IgD-negative memory B cell (primary cell): ENCODE results near the gene OR8G5. TPM values are rescaled to one million over a fixed set of nuclear protein-coding genes. Genes with fewer than 3 reads are reported as not detected.
A peak's percentile ranks its signal among the peaks of the same experiment; 100 is the strongest.
"Not testable (repeated sequence)": the region's sequence is repeated elsewhere in the genome, so short reads cannot be mapped to it uniquely, and the experiment has no call there.

Experiments
- H3K27ac Mint-ChIP-seq, 3 donors: one replicate each; pipeline ENCODE4 v1.8.0; 2020 to 2022; ENCODE audit warnings: mild to moderate bottlenecking in 3 of 3, mixed read lengths in 3 of 3, moderate library complexity in 1 of 3
- H3K27me3 Mint-ChIP-seq: one replicate; pipeline ENCODE4 v1.8.0; 2021; ENCODE audit warnings: mixed read lengths
- H3K36me3 Mint-ChIP-seq: one replicate; pipeline ENCODE4 v1.8.0; 2020; ENCODE audit warnings: mild to moderate bottlenecking, mixed read lengths
- H3K4me1 Mint-ChIP-seq, 3 donors: one replicate each; pipeline ENCODE4 v1.8.0; 2020 to 2022; ENCODE audit warnings: mixed read lengths in 3 of 3, mild to moderate bottlenecking in 1 of 3
- H3K4me3 Mint-ChIP-seq, 4 donors: one replicate each; pipeline ENCODE4 v1.8.0; 2020 to 2022; ENCODE audit warnings: mild to moderate bottlenecking in 4 of 4, mixed read lengths in 4 of 4, moderate library complexity in 3 of 4
- H3K9me3 Mint-ChIP-seq, 3 donors: one replicate each; pipeline ENCODE4 v1.8.0; 2020 to 2021; ENCODE audit warnings: mixed read lengths in 3 of 3, mild to moderate bottlenecking in 1 of 3
- polyA plus RNA-seq: library from polyadenylated mRNA; unstranded; fragments of 300-500 nt; fragmentation: Illumina TruSeq; gene quantifications from one replicate; pipeline ENCODE4 v1.2.3, GENCODE V29; 2021

The OR8G5 gene, protein sequence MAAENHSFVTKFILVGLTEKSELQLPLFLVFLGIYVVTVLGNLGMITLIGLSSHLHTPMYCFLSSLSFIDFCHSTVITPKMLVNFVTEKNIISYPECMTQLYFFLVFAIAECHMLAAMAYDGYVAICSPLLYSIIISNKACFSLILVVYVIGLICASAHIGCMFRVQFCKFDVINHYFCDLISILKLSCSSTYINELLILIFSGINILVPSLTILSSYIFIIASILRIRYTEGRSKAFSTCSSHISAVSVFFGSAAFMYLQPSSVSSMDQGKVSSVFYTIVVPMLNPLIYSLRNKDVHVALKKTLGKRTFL
- polyA plus RNA-seq = not detected

DNA sequence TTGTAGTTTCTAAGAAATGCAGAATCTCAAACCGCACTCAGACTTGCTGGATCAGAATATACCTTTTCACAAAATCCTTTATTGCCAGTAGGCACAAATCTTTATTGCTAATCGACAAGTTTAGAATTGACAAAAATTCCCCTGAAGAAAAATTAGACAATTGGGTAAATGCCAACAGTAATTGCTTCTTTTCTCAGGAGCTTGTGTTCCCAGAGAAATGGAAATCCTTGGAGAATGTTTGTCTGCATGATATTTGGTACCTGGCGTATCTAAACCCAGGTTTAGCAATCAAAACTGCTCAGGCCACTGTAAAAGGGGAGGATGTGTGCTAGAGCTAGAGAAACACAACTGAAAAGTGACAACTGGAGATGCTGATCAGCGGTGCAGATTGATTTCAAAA, at the start of gene OR8G5:
TSS of gene OR8G5 (plus strand) at position 301 of the 400 bp plus-strand sequence. CDS start 8,556 bp downstream, outside the sequence.
- Mint-ChIP-seq H3K36me3 (no peaks in the 10 kb centered on the region), H3K27ac (no peak within 1 kb of the TSS), H3K4me3 (no peak within 1 kb of the TSS), H3K4me1 (no peaks in the 10 kb centered on the region), H3K27me3 (peaks cover 3% of the 10 kb centered on the region), H3K9me3 (no peaks in the 10 kb centered on the region)

DNA sequence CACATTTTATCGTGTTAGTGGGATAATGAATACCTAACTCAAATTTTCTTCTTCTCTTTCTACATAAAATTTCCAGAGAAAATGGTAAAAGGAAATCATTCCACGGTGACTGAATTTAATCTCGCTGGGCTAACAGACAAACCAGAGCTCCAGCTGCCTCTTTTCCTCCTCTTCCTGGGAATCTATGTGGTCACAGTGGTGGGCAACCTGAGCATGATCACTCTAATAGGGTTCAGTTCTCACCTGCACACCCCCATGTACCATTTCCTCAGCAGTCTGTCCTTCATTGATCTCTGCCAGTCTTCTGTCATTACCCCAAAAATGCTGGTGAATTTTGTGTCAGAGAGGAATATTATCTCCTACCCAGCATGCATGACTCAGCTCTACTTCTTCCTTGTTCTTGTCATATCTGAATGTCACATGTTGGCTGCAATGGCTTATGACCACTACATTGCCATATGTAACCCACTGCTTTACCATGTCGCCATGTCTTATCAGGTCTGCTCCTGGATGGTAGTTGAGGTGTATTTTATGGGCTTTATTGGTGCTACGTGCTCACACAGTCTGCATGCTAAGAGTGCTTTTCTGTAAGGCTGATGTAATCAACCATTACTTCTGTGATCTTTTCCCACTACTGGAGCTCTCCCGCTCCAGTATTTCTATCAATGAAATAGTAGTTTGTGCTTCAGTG, 48.9 kb upstream of the OR8G5 start:
- Mint-ChIP-seq H3K36me3 (peaks cover 2% of the 10 kb centered on the region), H3K27me3 (no peaks in the 10 kb centered on the region), H3K4me3 (no peak overlapping the region)

DNA sequence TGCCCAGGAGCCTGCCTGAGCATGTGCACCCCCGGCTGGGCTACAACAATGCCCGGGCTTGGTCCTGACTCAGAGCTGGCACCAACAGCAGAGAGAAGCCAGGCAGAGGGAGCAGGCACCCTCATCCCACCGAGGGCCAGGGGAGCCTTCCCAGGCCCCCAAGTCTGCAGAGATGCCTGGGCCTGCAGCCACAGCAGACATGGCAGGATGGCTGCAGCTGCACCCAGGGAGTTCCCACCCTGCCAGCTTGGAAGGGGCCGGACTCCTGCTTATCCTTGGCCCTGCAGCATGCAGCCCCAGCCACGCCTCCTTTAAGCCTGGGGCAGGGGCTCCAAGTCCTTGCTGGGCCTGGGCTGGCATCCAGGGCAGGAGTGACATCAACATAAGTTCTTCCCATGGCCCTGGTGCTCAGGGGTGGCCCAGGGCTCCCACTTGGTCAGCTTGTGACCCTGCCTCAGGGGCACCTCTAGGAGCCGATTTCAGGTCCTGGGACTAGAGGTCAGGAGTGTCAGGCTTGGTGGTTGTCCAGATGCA, 46.3 kb upstream of the OR8G5 start:
- no peaks in the 10 kb centered on the region for H3K4me1 Mint-ChIP-seq
- H3K4me3 Mint-ChIP-seq = no peak overlapping the region
- no peaks in the 10 kb centered on the region for H3K36me3 Mint-ChIP-seq
- no peaks in the 10 kb centered on the region for H3K27me3 Mint-ChIP-seq
- no peaks in the 10 kb centered on the region for H3K9me3 Mint-ChIP-seq
- H3K27ac Mint-ChIP-seq = no peak overlapping the region

More for the DNA sequence above, 48.9 kb upstream of the OR8G5 start:
- H3K9me3 Mint-ChIP-seq = no peaks in the 10 kb centered on the region
- H3K4me1 Mint-ChIP-seq = no peaks in the 10 kb centered on the region
- peak overlapping the region in 1 of 3 donors; percentile 40 for H3K27ac Mint-ChIP-seq

GRCh38 chr11:124210421-124210820, 45.8 kb upstream of the OR8G5 start:
- Mint-ChIP-seq H3K27me3 (no peaks in the 10 kb centered on the region), H3K4me1 (no peaks in the 10 kb centered on the region), H3K9me3 (no peaks in the 10 kb centered on the region), H3K4me3 (no peak overlapping the region), H3K36me3 (no peaks in the 10 kb centered on the region), H3K27ac (no peak overlapping the region)

GRCh38 chr11:124211321-124211720, 44.9 kb upstream of the OR8G5 start:
- H3K27me3 Mint-ChIP-seq = no peaks in the 10 kb centered on the region
- no peaks in the 10 kb centered on the region for H3K36me3 Mint-ChIP-seq
- no peaks in the 10 kb centered on the region for H3K9me3 Mint-ChIP-seq
- H3K4me1 Mint-ChIP-seq = no peaks in the 10 kb centered on the region
- no peak overlapping the region for H3K27ac Mint-ChIP-seq
- H3K4me3 Mint-ChIP-seq = no peak overlapping the region

DNA sequence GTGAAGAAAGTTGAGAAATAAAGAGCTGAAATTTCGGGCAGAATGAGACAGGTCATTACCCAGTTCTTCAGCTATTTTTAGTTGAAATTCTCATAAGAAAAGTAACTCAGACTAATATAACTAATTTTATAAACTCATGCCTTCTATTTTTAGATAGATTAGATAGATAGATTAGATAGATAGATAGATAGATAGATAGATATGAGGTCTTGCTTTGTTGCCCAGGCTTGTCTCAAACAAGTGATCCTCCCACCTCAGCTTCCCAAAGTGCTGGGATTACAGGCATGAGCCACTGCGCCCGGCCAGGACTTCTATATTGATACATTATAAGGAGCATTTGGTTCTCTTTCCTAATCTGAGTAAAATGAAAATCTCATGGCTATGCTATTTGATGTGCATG, 42.1 kb upstream of the OR8G5 start:
- H3K27me3 Mint-ChIP-seq = no peaks in the 10 kb centered on the region
- H3K27ac Mint-ChIP-seq = no peak overlapping the region
- H3K36me3 Mint-ChIP-seq = no peaks in the 10 kb centered on the region
- H3K4me3 Mint-ChIP-seq = no peak overlapping the region
- peaks cover 0 to 2% (median 0%) of the 10 kb centered on the region in 3 donors for H3K4me1 Mint-ChIP-seq
- no peaks in the 10 kb centered on the region for H3K9me3 Mint-ChIP-seq

DNA sequence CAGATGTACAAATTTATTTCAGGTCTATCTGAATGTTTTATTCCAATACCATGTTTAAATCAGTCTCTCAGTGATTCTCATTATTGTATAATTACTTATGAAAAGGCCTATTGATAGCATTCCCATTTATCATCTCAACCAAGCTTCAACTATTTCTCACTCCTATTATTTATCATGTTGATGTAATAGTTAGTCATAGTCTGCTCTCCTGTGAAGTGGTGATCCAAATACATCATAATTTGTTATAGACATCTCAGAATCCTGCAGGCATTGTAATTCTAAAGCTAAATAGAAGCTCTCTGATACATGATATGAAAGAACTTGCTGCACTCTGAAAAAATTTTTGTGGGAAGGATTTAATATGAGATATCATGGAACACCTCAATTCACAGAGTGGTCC, 37.0 kb upstream of the OR8G5 start:
- Mint-ChIP-seq H3K4me1 (peaks cover 0 to 2% (median 0%) of the 10 kb centered on the region in 3 donors), H3K4me3 (no peak overlapping the region), H3K27me3 (no peaks in the 10 kb centered on the region), H3K9me3 (no peaks in the 10 kb centered on the region), H3K36me3 (no peaks in the 10 kb centered on the region), H3K27ac (no peak overlapping the region)

GRCh38 chr11:124222407-124222806, 33.8 kb upstream of the OR8G5 start:
- Mint-ChIP-seq H3K9me3 (no peaks in the 10 kb centered on the region), H3K4me3 (no peak overlapping the region)

DNA sequence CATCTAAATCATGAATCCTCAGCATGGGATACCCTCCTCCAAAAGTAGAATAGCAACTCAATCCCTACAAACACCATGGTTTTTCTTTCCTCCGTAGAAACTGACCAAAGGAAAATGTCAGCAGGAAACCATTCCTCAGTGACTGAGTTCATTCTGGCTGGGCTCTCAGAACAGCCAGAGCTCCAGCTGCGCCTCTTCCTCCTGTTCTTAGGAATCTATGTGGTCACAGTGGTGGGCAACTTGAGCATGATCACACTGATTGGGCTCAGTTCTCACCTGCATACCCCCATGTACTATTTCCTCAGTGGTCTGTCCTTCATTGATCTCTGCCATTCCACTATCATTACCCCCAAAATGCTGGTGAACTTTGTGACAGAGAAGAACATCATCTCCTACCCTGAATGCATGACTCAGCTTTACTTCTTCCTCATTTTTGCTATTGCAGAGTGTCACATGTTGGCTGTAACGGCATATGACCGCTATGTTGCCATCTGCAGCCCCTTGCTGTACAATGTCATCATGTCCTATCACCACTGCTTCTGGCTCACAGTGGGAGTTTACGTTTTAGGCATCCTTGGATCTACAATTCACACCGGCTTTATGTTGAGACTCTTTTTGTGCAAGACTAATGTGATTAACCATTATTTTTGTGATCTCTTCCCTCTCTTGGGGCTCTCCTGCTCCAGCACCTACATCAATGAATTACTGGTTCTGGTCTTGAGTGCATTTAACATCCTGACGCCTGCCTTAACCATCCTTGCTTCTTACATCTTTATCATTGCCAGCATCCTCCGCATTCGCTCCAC, 31.4 kb upstream of the OR8G5 start:
- not testable (repeated sequence) for H3K4me3 Mint-ChIP-seq, H3K27me3 Mint-ChIP-seq, H3K4me1 Mint-ChIP-seq, H3K9me3 Mint-ChIP-seq, H3K36me3 Mint-ChIP-seq, H3K27ac Mint-ChIP-seq

More at GRCh38 chr11:124222407-124222806, 33.8 kb upstream of the OR8G5 start:
- H3K27ac Mint-ChIP-seq = no peak overlapping the region
- peaks cover 0 to 2% (median 0%) of the 10 kb centered on the region in 3 donors for H3K4me1 Mint-ChIP-seq
- H3K36me3 Mint-ChIP-seq = no peaks in the 10 kb centered on the region
- H3K27me3 Mint-ChIP-seq = no peaks in the 10 kb centered on the region

- H3K27me3 Mint-ChIP-seq = no peaks in the 10 kb centered on the region
- no peaks in the 10 kb centered on the region for H3K9me3 Mint-ChIP-seq
- no peaks in the 10 kb centered on the region for H3K4me1 Mint-ChIP-seq
- no peaks in the 10 kb centered on the region for H3K36me3 Mint-ChIP-seq
- H3K27ac Mint-ChIP-seq = no peak overlapping the region
- H3K4me3 Mint-ChIP-seq = no peak overlapping the region
Measured at GRCh38 chr11:124225471-124225870, 30.7 kb upstream of the OR8G5 start.

GRCh38 chr11:124233376-124233775, 22.8 kb upstream of the OR8G5 start:
- Mint-ChIP-seq H3K4me1 (no peaks in the 10 kb centered on the region), H3K27me3 (no peaks in the 10 kb centered on the region), H3K9me3 (peaks cover 0 to 1% (median 0%) of the 10 kb centered on the region in 3 donors), H3K36me3 (no peaks in the 10 kb centered on the region), H3K4me3 (no peak overlapping the region), H3K27ac (no peak overlapping the region)

DNA sequence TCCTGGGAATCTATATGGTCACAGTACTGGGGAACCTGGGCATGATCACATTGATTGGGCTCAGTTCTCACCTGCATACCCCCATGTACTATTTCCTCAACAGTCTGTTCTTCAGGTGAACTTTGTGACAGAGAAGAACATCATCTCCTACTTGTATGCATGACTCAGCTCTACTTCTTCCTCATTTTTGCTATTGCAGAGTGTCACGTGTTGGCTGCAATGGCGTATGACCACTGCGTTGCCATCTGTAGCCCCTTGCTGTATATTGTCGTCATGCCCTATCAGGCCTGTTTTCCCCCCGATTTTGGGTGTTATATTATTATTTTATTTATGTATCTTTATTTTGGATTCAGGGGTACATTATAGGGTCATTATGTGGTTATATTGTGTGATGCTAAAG, 17.7 kb upstream of the OR8G5 start:
- no peak overlapping the region for H3K27ac Mint-ChIP-seq
- H3K27me3 Mint-ChIP-seq = no peaks in the 10 kb centered on the region
- H3K9me3 Mint-ChIP-seq = peaks cover 0 to 1% (median 0%) of the 10 kb centered on the region in 3 donors
- H3K36me3 Mint-ChIP-seq = no peaks in the 10 kb centered on the region
- no peak overlapping the region for H3K4me3 Mint-ChIP-seq
- no peaks in the 10 kb centered on the region for H3K4me1 Mint-ChIP-seq

DNA sequence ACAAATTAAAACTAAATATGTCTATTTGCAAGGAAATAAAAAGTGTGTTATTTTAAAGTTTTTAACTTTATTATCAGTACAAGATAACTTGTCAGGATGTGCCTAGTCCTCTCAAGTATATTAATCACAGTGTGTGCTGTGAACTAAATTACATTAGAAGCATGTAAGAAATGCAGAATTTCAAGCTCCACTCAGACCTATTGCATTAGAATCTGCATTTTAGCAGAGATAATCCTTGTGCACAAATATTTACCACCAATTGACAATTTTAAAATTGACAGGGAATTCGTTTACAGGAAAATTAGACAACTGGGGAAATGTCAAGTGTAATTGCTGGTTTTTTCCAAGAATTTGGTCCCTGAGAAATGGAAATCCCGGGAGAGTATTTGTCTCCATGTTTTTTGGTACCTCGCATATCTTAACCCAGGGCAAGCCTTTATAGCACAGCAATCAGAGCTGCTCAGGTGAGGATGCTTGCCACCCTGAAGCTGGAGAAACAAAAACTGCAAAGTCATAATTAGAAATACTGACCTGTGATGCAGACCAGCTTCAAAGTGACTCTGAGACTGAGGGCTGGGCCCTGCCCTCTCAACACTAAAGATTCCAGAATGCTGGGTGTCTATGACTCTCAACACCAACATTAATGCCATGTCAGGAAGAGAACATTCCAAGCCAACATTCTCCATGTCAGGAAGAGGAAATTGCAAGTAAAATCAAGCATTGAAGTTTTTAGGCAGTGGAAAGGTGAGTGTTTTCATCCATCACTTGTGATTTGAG, 15.4 kb upstream of the OR8G5 start, which contains the start of gene OR8G1:
TSS of gene OR8G1 (plus strand) at position 475 of the 777 bp plus-strand sequence. CDS start 8,581 bp downstream, outside the sequence.
- no peaks in the 10 kb centered on the region for H3K27me3 Mint-ChIP-seq
- no peaks in the 10 kb centered on the region for H3K36me3 Mint-ChIP-seq
- no peak within 1 kb of the TSS for H3K27ac Mint-ChIP-seq
- peaks cover 0 to 2% (median 1%) of the 10 kb centered on the region in 3 donors for H3K9me3 Mint-ChIP-seq
- no peak within 1 kb of the TSS for H3K4me3 Mint-ChIP-seq
- H3K4me1 Mint-ChIP-seq = no peaks in the 10 kb centered on the region

- H3K9me3 Mint-ChIP-seq, H3K4me1 Mint-ChIP-seq, H3K4me3 Mint-ChIP-seq, H3K27me3 Mint-ChIP-seq, H3K36me3 Mint-ChIP-seq: not testable (repeated sequence)
- H3K27ac Mint-ChIP-seq = peak overlapping the region in 1 of 3 donors; percentile 62
Measured at GRCh38 chr11:124249869-124250268, 6.3 kb upstream of the OR8G5 start.
